SW 1271 (cell line): Measurements from ENCODE around the gene IGSF9.
"Not testable (repeated sequence)": the region's sequence is repeated elsewhere in the genome, so short reads cannot be mapped to it uniquely, and the experiment has no call there.

Source experiments
- DNase-seq, 2 experiments: peaks; one replicate each; lab custom pipeline; 2025; lab: John Stamatoyannopoulos, UW

IGSF9 gene

DNA sequence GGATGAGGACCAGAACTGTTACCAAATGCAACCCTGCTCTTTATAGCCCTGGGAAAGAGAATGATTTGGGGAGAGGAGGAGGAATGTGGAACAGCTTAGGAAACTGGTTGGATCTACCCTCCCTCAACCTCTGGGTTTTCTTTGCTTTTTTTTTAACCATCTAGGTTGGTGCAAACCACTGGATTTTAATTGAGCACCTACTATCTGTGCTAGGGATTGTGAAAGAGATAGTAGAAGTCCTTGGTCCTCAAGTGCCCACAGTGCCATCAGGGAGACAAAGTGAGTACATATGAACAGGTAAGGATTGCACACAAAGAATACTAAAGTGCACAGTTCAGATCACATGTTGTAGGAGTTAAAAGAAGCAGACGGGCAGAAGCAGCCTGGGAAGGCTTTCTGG lies 24.8 kb downstream of the IGSF9 start:
- no peak for DNase-seq

GRCh38 chr1:159920202-159920601 lies 25.2 kb downstream of the IGSF9 start:
- DNase-seq: no peak

DNA sequence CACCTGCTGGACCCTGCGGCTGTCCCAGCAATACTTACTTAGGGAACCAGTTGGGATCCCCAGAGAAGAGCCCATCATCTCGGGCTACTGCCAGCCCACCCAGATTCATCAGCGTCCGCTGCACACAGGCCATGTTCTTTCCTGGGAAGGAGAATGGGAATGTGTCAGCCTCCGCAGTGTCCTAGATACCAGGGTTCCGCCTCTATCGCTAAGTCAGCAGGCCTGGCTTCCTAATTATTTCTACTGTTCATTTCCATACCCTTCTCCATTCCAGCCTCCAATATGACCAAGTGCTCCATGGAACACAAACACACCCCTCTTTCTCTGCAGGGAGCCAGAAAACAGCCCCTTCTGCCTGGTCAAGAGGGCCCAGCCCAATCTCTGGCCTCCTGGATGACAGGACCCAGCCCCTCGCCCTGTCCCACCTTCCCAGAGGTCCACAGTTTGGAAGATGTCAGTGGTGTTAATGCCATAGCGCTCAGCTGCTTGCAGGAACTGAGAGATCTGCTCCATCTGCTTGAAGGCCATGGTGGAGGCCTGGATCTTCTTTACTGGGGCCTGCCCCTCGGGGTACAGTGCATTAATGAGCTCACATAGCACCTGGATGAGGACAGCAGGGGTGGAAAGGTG lies 26.1 kb downstream of the IGSF9 start:
- DNase-seq: no peak

DNA sequence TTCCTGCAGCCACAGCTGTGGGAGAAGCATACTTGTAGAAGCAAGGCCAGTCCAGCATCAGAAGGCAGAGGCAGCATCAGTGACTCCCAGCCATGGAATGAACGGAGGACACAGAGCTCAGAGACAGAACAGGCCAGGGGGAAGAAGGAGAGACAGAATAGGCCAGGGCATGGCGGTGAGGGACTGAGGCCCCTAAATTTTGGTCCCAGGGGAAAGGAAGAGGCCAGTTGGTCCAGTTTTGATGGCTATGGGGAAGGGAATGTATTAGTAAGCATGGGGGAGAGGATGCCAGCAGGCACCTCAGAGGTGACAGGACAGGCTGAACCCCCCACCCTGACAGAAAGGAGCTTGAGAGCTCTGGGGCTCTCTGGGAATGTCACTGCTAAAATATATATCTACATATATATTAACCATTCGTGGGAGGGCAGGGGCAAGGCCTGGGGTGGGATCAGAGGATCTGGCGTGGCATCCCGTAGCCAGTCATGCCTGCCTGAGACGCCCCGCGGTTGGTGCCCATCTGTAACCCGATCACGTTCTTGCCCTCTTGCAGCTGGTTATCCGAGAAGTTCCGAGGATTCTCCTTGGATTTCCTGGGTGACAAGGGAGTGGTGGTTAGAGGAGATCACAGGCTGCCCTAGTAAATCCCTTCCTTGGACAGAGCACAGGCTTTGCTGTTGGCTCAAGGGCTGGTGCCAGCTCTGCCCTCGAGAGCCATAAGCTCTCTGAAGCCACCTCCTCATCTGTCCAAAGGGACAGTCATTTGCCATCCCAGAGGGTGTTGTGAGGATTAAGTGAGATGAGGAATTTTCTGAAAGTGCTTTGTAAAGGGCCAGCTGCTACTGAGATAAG lies 26.8 kb downstream of the IGSF9 start:
- DNase-seq: no peak

GRCh38 chr1:159917533-159918351 lies 27.7 kb downstream of the IGSF9 start:
- no peak for DNase-seq

- peak; percentile 69 to 83 for DNase-seq
These were observed 29.0 kb downstream of the IGSF9 start for GRCh38 chr1:159916242-159917051.

DNA sequence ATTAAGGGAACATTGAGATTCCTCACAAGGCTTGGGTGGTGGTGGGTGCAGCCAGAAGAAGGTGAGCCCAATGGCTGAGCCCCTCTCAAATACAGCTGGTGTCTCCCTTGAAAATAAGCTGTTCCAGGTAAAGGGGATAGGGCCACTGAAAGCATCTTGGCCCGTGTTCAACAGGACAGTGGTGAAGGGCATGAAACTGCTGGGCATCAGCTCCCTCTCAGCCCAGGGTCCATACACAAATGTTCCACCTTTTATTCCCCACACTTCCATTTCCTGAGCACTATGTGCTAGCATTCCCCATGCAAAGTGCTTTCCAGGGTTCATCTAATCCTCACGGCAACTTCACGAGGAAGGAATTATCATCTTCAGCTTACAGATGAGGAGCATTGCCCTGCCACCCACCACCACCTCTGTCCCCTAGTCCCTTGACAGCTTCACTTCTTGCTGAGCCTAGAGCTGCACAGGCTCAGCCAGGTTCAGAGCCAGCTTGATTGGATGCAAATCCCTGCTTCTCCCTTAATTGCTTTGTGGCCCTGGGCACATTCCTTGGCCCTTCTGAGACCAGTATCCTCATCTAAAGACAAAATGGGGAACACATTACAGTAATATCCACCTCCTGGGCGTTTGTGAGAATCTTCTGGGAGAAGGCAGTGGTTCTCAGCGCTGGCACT lies 29.7 kb downstream of the IGSF9 start:
- DNase-seq: no peak

DNA sequence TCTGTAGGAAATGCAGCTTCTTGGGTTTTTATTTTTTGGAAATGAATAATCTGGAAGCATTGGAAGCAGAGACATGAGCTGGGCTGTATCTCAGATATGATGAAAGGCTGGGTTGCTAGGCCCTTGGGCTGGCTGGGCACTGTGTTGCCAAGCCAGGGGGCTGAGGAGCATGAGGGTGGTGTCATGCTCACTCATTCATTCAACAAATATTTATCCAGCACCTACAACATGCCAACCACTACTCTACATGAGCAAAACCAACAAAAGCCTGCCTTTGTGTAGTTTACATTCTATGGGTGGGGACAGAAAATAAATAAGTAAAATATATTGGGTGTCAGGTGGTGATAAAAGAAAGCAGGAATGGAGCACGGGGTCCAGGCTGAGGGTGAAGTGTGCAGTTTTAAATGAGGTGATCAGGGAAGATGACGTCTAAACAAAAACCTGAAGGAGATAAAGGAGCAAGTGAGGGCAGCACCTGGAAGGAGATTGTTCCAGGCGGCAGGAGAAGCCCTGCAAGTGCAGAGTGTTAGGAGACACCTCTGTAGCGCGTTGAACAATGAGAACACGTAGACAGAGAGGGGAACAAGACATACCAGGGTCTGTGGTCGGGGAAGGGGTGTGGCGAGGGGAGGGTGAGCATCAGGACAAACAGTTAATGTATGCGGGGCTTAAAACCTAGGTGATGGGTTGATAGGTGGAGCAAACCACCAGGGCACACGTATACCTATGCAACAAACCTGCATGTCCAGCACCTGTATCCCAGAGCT lies 31.0 kb downstream of the IGSF9 start:
- DNase-seq: no peak

GRCh38 chr1:159913451-159914192 lies 31.8 kb downstream of the IGSF9 start:
- no peak for DNase-seq

DNA sequence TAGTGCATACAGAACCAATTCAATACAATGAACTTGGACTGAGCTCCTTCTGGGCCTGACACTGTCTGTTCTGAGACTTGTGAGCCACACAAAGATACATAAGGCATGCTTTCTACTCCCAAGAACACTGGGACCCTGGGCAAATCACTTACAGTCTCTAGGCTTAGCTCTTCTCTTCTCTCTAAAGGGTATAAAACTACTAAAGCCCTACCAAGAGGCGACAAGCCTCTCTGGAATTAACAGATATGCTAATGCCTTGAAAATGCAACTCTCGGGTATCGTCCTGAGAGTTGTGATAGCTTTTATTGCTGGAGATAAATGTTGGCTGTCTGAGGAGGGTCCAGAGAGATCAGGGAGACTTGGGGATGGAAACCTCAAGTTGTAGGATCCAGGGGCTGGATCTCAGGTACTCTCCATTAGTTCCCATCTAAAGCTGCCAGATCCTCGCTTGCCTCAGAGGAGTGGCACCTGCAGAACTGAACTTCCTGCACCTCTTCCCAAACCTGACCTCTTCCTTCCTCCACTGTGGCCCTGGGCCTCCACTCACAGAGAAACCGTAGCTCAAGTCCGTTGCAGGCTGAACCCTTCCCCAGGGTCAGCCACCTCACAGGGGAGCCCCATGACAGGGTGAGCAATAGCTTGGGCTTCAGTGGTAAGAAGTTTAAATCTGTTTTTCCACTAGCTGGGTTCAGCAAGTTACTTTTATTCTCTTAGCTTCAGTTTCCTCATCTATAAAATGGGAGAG lies 33.9 kb downstream of the IGSF9 start:
- no peak for DNase-seq

GRCh38 chr1:159908031-159908940 lies 37.1 kb downstream of the IGSF9 start:
- DNase-seq: no peak

DNA sequence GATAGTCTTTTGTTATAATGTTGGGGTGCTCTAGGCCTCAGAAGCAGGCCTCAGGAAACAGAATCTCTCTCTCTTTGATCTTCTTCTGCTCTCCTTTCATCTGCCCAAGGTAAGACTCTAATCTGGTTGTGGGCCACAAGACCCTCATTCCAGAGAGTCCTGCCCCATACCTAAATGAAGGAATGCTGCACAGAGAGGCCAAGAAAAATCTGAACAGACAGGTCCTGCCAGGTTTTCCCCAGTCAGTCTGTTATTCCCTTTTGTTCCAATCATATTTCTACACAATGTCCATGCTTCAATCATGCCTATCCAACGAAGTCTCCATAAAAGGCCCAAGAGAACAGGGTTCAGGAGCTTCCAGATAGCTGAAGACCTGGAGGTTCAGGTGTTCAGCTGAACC lies 38.5 kb downstream of the IGSF9 start:
- DNase-seq: no peak

GRCh38 chr1:159904036-159904435 lies 41.4 kb downstream of the IGSF9 start:
- DNase-seq: not testable (repeated sequence)

GRCh38 chr1:159902541-159902940 lies 42.9 kb downstream of the IGSF9 start:
- no peak for DNase-seq

DNA sequence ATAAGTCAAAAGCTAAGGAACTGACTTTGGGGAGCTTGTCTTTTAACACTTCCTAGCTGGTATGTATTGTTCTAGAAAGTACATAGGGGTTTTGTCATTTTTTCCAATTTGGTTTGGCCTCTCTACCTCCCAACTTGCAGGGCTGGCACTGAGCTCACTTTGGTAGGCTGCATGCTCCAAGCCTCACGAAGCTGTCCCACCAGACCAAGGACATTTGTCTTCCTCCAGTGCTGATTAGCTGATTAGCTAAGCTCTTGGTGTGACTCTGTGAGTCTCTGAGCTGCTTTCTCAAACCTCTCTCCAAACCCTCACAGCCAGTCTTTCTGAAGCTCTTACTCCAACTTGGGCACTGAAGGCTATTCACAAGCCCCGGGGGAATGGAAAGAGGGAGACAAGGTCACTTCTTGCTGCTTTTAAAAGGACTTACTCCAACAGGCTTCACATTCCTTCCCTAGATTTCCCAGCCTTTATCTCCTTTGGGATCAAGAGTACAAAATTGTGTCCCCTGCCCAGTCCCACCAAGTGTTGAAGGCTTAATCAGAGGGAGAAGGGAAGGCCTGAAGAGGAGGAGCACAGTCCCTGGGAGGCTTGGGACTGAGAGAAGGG lies 44.6 kb downstream of the IGSF9 start:
- no peak for DNase-seq

GRCh38 chr1:159900086-159900680 lies 45.2 kb downstream of the IGSF9 start, which contains the start of gene CFAP45:
Gene CFAP45, minus strand, starts transcription at chr1:159900165. Its CDS starts 67 bp downstream, at chr1:159900098.
- DNase-seq: no peak

DNA sequence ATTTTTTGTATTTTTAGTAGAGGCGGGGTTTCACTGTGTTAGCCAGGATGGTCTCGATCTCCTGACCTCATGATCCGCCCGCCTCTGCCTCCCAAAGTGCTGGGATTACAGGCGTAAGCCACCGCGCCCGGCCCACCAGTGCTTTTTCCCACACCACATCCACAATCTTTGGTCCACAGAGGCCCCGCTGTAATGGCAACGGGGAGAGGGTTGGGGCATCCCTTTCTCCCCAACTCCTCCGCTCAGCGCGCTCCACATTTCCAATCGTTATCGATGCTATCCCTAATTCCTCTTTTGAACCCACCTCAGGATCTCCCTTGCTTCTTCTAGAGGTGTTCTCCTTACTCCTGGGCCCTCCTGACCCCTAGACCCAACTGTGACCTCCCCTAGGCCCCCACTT lies 45.8 kb downstream of the IGSF9 start:
- not testable (repeated sequence) for DNase-seq
